H9 (cell line): ENCODE data around the gene FAXDC2. TPM values are rescaled to one million over a fixed set of nuclear protein-coding genes. Genes with fewer than 3 reads are reported as not detected.

ENCODE experiments used
- DNase-seq: peaks from one replicate; pipeline ENCODE4 v3.0.0-alpha.2; 2017
- H2AFZ ChIP-seq: one replicate; pipeline ENCODE4 v1.6.1; 2013; ENCODE audit warnings: mild to moderate bottlenecking, low read length, control low read depth, moderate library complexity
- H2AK5ac ChIP-seq: 2 replicates; pipeline ENCODE4 v1.6.1; 2013; ENCODE audit warnings: low read length, control low read depth, mixed read lengths; ENCODE audit not compliant: insufficient read length
- H2BK120ac ChIP-seq: one replicate; pipeline ENCODE4 v1.6.1; 2013; ENCODE audit warnings: low read depth, mild to moderate bottlenecking, low read length, control low read depth, inconsistent platforms; ENCODE audit not compliant: poor library complexity, severe bottlenecking
- H2BK12ac ChIP-seq: 2 replicates; pipeline ENCODE4 v1.6.1; 2013; ENCODE audit warnings: low read length, control low read depth, mixed read lengths, low read depth; ENCODE audit not compliant: insufficient read length
- H2BK15ac ChIP-seq: 2 replicates; pipeline ENCODE4 v1.6.1; 2013; ENCODE audit warnings: low read depth, low read length, control low read depth
- H2BK20ac ChIP-seq: one replicate; pipeline ENCODE4 v1.6.1; 2013; ENCODE audit warnings: low read depth, mild to moderate bottlenecking, low read length, control low read depth, inconsistent platforms; ENCODE audit not compliant: poor library complexity, severe bottlenecking
- H2BK5ac ChIP-seq: 2 replicates; pipeline ENCODE4 v1.6.1; 2013; ENCODE audit warnings: low read length, control low read depth, mixed read lengths; ENCODE audit not compliant: insufficient read length
- H3K14ac ChIP-seq: 2 replicates; pipeline ENCODE4 v1.6.1; 2013; ENCODE audit warnings: low read length, control low read depth; ENCODE audit not compliant: insufficient read depth
- H3K18ac ChIP-seq: 2 replicates; pipeline ENCODE4 v1.6.1; 2013; ENCODE audit warnings: low read depth, mild to moderate bottlenecking, mixed read lengths, low read length, control low read depth; ENCODE audit not compliant: insufficient read length
- H3K23ac ChIP-seq: 2 replicates; pipeline ENCODE4 v1.6.1; 2013; ENCODE audit warnings: low read length, control low read depth, mixed read lengths, low read depth; ENCODE audit not compliant: insufficient read length
- H3K23me2 ChIP-seq: 2 replicates; pipeline ENCODE4 v1.6.1; 2013; ENCODE audit warnings: low read depth, mild to moderate bottlenecking, mixed read lengths, low read length, control low read depth; ENCODE audit not compliant: insufficient read length, poor library complexity, severe bottlenecking
- H3K27ac ChIP-seq: 2 replicates; pipeline ENCODE4 v1.5.1; 2013; ENCODE audit warnings: low read length, control low read depth, mixed read lengths, low read depth; ENCODE audit not compliant: insufficient read length
- H3K27me3 ChIP-seq: 2 replicates; pipeline ENCODE4 v1.6.1; 2013; ENCODE audit warnings: low read length, control low read depth, inconsistent platforms; ENCODE audit not compliant: insufficient read depth
- H3K4ac ChIP-seq: 2 replicates; pipeline ENCODE4 v1.6.1; 2013; ENCODE audit warnings: low read depth, mild to moderate bottlenecking, control low read depth, inconsistent platforms, low read length, moderate library complexity
- H3K4me1 ChIP-seq: 2 replicates; pipeline ENCODE4 v1.6.1; 2013; ENCODE audit warnings: low read length, control low read depth, inconsistent platforms; ENCODE audit not compliant: insufficient read depth
- H3K4me2 ChIP-seq: 2 replicates; pipeline ENCODE4 v1.6.1; 2013; ENCODE audit warnings: low read length, control low read depth, mixed read lengths; ENCODE audit not compliant: insufficient read length, insufficient read depth
- H3K56ac ChIP-seq: 2 replicates; pipeline ENCODE4 v1.6.1; 2013; ENCODE audit warnings: low read depth, mild to moderate bottlenecking, mixed read lengths, low read length, control low read depth; ENCODE audit not compliant: insufficient read length
- H3K79me1 ChIP-seq: 2 replicates; pipeline ENCODE4 v1.6.1; 2013; ENCODE audit warnings: low read depth, mild to moderate bottlenecking, moderate library complexity, low read length, control low read depth, inconsistent platforms; ENCODE audit not compliant: insufficient read depth, poor library complexity, severe bottlenecking
- H3K79me2 ChIP-seq: 2 replicates; pipeline ENCODE4 v1.6.1; 2013; ENCODE audit warnings: low read length, control low read depth, inconsistent platforms; ENCODE audit not compliant: insufficient read depth
- H3K9ac ChIP-seq: 2 replicates; pipeline ENCODE4 v1.6.1; 2013; ENCODE audit warnings: low read length, control low read depth, mixed read lengths; ENCODE audit not compliant: insufficient read length; ENCODE audit errors: extremely low read depth
- H3K9me3 ChIP-seq: one replicate; pipeline ENCODE4 v1.6.1; 2013; ENCODE audit warnings: low read depth, low read length, inconsistent platforms; ENCODE audit not compliant: control insufficient read depth
- H3T11ph ChIP-seq: one replicate; pipeline ENCODE4 v1.6.1; 2013; ENCODE audit warnings: mild to moderate bottlenecking, low read length, control low read depth, inconsistent platforms
- H4K20me1 ChIP-seq: one replicate; pipeline ENCODE4 v1.6.1; 2013; ENCODE audit not compliant: control insufficient read depth, insufficient read length, insufficient read depth
- H4K5ac ChIP-seq: 2 replicates; pipeline ENCODE4 v1.6.1; 2013; ENCODE audit warnings: low read depth, mild to moderate bottlenecking, mixed read lengths, low read length, control low read depth; ENCODE audit not compliant: insufficient read length
- H4K8ac ChIP-seq: replicated peaks from 2 replicates; pipeline ENCODE4 v1.6.1; 2013; ENCODE audit warnings: low read length, control low read depth, mixed read lengths, low read depth; ENCODE audit not compliant: insufficient read length
- H4K91ac ChIP-seq: 2 replicates; pipeline ENCODE4 v1.6.1; 2013; ENCODE audit warnings: low read depth, mild to moderate bottlenecking, moderate library complexity, mixed read lengths, low read length, control low read depth; ENCODE audit not compliant: insufficient read length
- H3K27ac Mint-ChIP-seq, 3 experiments: 2 replicates in 2 of 3; 3 replicates in 1 of 3; pipeline ENCODE4 v1.8.0; 2020 to 2021; ENCODE audit warnings: mixed read lengths in 3 of 3, mild to moderate bottlenecking in 1 of 3, moderate library complexity in 1 of 3
- H3K27me3 Mint-ChIP-seq: 2 replicates; pipeline ENCODE4 v1.8.0; 2021; ENCODE audit warnings: low read depth, mild to moderate bottlenecking, moderate library complexity, mixed read lengths
- H3K36me3 Mint-ChIP-seq, 3 experiments: 2 replicates in 2 of 3; 3 replicates in 1 of 3; pipeline ENCODE4 v1.8.0; 2020 to 2021; ENCODE audit warnings: low read depth in 3 of 3, mixed read lengths in 3 of 3; ENCODE audit not compliant: insufficient read depth in 1 of 3
- H3K4me1 Mint-ChIP-seq, 2 experiments: 2 replicates each; pipeline ENCODE4 v1.8.0; 2020; ENCODE audit warnings: mixed read lengths in 2 of 2
- H3K4me3 Mint-ChIP-seq, 2 experiments: 2 replicates in 1 of 2; 3 replicates in 1 of 2; pipeline ENCODE4 v1.8.0; 2020 to 2021; ENCODE audit warnings: mild to moderate bottlenecking in 2 of 2, mixed read lengths in 2 of 2, moderate library complexity in 1 of 2
- H3K9me3 Mint-ChIP-seq, 2 experiments: 2 replicates in 1 of 2; 3 replicates in 1 of 2; pipeline ENCODE4 v1.8.0; 2020; ENCODE audit warnings: mild to moderate bottlenecking in 2 of 2, mixed read lengths in 2 of 2, moderate library complexity in 1 of 2
- WGBS: extraction: QIAGEN DNeasy Blood & Tissue Kit; methylation state at CpG from one replicate; pipeline ENCODE4 v1.1.7; 2013; ENCODE audit warnings: missing lambda C conversion rate, low lambda C conversion rate, mixed read lengths; ENCODE audit not compliant: insufficient read length; ENCODE audit errors: extremely low coverage; 5-methylcytosine and 5-hydroxymethylcytosine counted together
- total RNA-seq: library from RNA; stranded (reverse); gene quantifications from 2 replicates; pipeline ENCODE4 v1.2.1, GENCODE V29; 2021
- TF ChIP-seq, protein P1 (sequence below): fragments of 200-600 bp; sonication (generic); conservative IDR thresholded peaks from 3 replicates; pipeline ENCODE4 v1.8.0; 2021; ENCODE audit warnings: antibody characterized with exemption, mild to moderate bottlenecking

The FAXDC2 gene
- total RNA-seq, 1 experiment from 2014 or later = 3.0 TPM

DNA sequence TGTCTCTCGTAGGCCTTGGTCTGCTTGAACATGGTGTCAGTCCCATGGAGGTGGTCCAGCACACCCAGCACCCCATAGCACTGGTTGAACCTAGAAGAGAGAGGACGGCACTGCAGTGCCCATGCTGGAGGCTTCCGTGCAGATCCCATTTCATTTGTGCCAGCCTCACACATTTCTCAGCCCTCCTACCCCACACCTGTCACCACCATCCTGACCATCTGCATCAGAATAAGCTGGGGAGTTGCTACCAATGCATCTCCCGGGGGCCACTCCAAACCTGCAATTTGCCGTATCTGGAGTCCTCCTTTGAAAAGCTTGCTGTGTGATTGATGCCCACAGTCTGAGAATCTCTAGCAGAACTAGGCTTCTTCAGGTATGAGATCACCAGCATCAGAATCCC is 30.0 kb downstream of the FAXDC2 start:
- Histone ChIP-seq H3K18ac (no peak overlapping the region), H2BK20ac (no peak overlapping the region), H4K5ac (no peak overlapping the region), H3T11ph (no peak overlapping the region), H3K4me1 (no peaks in the 10 kb centered on the region), H2BK12ac (no peak overlapping the region), H3K79me2 (no peaks in the 10 kb centered on the region), H3K79me1 (no peaks in the 10 kb centered on the region), H2AK5ac (no peak overlapping the region), H3K4me2 (no peak overlapping the region), H3K27me3 (no peaks in the 10 kb centered on the region), H2AFZ (no peak overlapping the region), H3K4ac (no peak overlapping the region), H2BK120ac (no peak overlapping the region), H3K14ac (no peak overlapping the region), H3K23me2 (no peaks in the 10 kb centered on the region), H2BK15ac (no peak overlapping the region), H4K20me1 (no peaks in the 10 kb centered on the region), H4K8ac (no peak overlapping the region), H3K27ac (no peak overlapping the region), H3K9me3 (no peaks in the 10 kb centered on the region), H4K91ac (no peak overlapping the region), H3K56ac (no peak overlapping the region), H2BK5ac (no peak overlapping the region), H3K23ac (no peak overlapping the region), H3K9ac (no peak overlapping the region)
- no peak for DNase-seq
- TF ChIP-seq, protein P1, sequence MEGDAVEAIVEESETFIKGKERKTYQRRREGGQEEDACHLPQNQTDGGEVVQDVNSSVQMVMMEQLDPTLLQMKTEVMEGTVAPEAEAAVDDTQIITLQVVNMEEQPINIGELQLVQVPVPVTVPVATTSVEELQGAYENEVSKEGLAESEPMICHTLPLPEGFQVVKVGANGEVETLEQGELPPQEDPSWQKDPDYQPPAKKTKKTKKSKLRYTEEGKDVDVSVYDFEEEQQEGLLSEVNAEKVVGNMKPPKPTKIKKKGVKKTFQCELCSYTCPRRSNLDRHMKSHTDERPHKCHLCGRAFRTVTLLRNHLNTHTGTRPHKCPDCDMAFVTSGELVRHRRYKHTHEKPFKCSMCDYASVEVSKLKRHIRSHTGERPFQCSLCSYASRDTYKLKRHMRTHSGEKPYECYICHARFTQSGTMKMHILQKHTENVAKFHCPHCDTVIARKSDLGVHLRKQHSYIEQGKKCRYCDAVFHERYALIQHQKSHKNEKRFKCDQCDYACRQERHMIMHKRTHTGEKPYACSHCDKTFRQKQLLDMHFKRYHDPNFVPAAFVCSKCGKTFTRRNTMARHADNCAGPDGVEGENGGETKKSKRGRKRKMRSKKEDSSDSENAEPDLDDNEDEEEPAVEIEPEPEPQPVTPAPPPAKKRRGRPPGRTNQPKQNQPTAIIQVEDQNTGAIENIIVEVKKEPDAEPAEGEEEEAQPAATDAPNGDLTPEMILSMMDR = no peak
- no peak overlapping the region for H3K4me3 Mint-ChIP-seq
- peak overlapping the region; percentile 11 to 90 (median 71); a peak in 2 of 7 replicates for H3K27ac Mint-ChIP-seq
- WGBS = no CpG with 5 or more reads among the region's 5 CpGs
- H3K4me1 Mint-ChIP-seq = peaks cover 6 to 28% of the 10 kb centered on the region in 2 experiments
- H3K9me3 Mint-ChIP-seq = no peaks in the 10 kb centered on the region; a peak in 1 of 5 replicates
- peaks cover 31 to 73% (median 67%) of the 10 kb centered on the region in 3 experiments for H3K36me3 Mint-ChIP-seq
- no peaks in the 10 kb centered on the region for H3K27me3 Mint-ChIP-seq
